ENCODE measurements around the gene KSR1. TPM values are rescaled to one million over a fixed set of nuclear protein-coding genes. Genes with fewer than 3 reads are reported as not detected.
"Not testable (repeated sequence)": the region's sequence is repeated elsewhere in the genome, so short reads cannot be mapped to it uniquely, and the experiment has no call there.

Gene KSR1
- total RNA-seq, 2 experiments from 2014 or later: 39.7 to 40.6 TPM

DNA sequence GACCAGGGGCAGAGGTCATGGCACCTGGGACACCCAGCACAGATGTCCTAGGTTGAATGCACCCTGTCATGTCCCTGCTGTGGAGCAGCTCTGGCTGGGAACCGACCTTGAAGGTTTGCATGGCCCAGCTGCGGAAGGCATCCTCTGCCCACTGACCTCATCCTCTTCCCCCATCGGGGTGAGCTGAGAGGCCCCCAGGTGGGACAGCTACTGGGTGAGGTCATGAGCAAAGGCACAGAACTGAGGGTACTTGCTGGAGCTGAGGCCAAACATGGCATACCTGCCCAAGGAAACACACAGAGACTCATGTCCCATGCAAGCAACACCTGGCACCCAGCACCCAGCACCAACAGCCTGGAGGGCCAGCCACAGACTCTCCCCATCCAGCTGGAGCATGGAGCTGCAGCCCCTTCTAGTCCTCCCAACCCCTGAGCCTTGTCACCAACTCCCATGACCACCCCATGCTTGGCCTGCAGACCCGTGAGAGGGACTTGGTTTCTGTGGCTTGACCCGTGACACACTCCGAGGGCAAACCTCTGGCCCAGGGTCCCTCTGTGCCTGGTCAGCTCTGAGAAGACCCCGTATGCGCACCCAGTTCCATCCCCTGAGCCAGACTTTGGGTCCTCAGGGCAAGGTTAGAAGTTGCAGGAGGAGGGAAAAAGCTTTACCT, 207.8 kb downstream of the KSR1 start:
- POLR2A ChIA-PET: interaction anchor here (0.6 kb wide), 1 partner anchor 264 kb away, joined by 3 read pairs; no protein-coding TSS in a partner anchor
- CTCF ChIA-PET: interaction anchor here (0.7 to 1.1 kb wide), 4 partner anchors 9 to 1053 kb away, joined by 3 to 5 read pairs (median 4); no protein-coding TSS in a partner anchor

DNA sequence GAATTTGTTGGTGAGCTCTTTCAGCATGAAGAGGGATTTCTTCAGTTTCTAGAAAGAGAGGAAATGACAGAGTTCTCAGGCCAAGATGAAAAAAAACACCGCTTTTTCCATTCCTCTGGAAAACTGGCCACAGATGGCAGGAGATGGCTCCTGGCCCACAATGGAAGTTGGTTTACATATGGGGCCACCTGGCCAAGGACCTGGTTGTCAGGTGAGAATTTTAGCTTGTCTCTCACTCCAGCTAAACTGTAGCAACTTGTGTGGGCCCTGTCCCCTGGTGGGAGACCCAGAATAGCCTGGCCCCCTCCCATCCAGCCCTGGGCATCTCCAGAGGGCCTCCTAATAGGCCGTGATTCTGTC, 208.3 kb downstream of the KSR1 start:
- POLR2A ChIA-PET: interaction anchor here (0.6 kb wide), 1 partner anchor 264 kb away, joined by 3 read pairs; no protein-coding TSS in a partner anchor
- CTCF ChIA-PET: interaction anchor here (0.7 to 1.1 kb wide), 3 partner anchors 10 to 1052 kb away, joined by 3 to 4 read pairs (median 3); no protein-coding TSS in a partner anchor

DNA sequence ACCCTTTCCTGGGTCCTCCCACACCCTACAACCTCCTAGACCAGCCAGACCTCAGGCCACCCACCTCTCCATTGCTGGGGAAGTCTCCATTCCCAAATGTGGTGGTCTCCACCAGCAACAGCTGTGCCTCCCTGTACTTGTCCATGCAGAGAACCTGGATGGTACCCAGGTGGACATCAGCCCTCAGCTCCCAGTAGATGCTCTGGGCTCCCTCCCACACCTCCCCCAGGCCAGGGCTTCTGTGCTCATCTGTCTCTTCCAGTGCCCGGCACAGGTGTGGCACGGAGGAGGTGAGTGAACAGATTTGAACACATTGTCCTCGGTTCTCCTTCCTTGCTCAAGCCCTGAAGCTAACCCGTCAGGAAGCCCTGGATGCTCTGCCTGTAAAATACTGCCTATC, 209.3 kb downstream of the KSR1 start:
- ChIA-PET CTCF (interaction anchor here (0.9 kb wide), 1 partner anchor 11 kb away, joined by 3 read pairs; no protein-coding TSS in a partner anchor), POLR2A (no interaction called here)

DNA sequence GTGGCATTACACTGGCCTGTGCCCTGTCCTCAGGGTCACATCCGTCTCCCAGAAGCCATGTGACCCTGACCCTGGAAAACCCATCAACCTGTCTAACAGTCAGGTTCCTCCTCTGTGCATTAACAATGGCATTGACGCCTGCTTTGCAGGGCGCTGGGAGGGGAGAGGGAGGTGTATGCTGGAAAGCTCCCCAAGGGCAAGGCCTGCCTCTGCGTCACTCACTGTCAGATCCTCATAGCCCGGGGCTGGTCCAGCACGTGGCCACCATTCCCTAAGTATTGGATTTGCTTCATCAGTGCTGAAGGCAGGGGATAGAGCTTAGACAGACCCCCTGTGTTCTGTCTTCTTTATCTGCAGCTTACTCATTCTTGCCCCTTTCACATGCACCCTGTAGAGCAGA, 210.0 kb downstream of the KSR1 start:
- CTCF ChIA-PET: interaction anchor here (0.9 kb wide), 1 partner anchor 12 kb away, joined by 3 read pairs; no protein-coding TSS in a partner anchor
- POLR2A ChIA-PET: not testable (repeated sequence)

DNA sequence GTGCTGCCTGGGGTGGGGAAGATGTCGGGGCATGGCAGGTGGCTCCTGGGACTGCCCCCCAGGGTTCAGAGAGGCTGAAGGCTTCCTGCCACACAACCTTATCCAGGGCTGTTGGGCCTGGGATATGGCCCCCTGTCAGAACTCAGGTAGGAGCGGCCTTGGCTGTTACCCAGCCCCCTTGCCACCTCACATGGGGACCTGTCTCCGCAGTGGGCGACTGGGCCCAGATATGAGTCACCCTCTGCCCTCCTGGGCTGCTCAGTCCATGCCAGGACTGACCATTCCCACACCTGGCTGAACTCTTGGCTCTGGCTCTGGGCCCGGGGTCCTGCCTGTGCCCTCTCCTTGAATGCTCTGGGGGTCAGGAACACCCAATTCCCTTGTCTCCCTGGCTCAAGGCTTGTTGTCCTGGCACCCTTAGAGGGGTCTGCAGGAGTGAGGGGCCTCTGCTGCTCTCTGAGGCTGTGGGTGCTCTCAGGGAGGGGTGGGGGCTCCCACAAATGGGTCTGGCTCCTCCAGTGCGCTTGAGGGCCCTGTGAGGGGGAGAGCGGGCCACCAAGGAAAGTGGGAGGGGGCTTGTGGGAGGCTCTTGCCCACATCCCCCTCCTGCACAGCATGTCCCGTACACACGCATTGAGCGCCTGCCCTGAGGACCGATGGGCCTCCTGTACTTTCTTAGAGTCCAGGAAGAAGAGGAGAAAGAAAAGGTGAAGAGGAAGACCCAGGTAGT, 210.7 kb downstream of the KSR1 start:
- ChIA-PET CTCF (no interaction called here), POLR2A (no interaction called here)

DNA sequence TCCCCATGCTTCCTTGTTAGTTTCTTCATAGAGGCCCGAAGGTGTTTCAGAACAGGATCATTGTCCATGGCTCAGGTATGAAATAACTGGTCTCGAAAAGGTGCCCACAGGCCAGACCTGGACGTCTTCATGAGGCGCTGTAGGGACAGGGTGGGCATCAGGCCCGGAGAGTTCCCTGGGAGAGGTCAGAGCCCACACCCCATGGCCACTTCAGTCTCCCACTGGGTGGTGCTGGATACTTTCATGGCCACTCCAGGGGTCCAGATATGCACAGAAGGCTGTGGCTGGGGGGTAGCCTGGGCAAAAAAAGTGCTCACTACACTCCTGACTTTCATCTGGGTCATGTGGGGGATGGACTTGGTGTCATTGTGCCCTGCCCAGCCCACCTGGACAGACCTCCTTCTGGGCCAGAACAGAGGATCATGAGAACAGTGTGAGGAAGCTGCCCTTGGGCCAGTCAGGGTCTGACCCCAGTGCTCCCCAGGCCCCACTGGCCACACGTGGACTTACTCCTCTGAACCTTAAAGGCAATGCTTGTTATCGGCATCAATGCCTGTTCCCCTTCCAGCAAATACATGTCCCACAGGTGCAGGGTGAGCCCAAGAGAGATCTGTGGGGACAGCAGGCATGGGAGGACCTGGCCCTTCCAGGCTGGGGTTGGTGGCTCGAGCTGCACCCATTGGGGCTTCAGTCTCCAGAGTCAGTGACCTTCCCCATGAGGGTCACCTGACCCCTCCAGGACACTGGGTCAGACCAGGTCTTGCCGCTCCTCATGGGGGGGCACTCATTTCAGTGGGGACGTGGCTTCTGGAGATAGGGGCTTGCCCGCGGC, 211.6 kb downstream of the KSR1 start:
- ChIA-PET CTCF (no interaction called here), POLR2A (no interaction called here)

DNA sequence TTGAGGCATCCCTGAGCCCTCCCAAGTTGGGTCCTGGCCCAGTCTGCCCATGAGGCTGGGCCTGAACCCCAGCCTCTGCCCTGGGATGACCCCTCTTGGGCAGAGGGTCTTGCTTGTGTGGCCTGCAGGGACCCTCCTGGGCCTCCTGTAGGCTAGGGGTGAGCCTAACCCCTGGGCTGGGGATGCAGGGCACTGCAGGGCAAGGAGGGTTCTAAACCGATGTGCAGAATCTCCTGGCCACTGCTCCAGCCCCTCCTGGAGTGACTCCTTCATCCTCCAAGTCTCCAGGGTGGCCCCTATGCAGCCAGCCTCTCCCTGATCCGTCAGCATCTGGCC, 212.2 kb downstream of the KSR1 start:
- ChIA-PET POLR2A (no interaction called here), CTCF (no interaction called here)

DNA sequence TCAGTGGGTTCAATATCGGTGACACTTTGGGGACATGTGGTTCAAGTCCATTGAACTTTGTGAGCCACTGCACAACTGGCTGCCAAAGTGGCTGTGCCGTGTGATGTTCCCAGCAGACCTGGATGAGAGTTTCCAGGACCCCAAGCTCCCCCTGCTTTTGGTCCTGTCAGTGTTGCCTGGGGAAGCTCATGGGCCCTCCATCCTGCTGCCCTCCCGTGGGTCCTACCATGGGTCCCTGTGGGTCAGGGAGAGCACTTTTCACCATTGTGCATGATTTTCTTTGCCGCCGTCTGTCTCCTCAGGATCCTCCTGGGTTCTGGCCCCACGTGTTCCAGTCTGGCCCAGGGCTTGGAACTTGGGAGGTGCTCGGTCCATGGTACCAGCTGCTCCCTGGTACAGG, 212.9 kb downstream of the KSR1 start:
- ChIA-PET CTCF (no interaction called here), POLR2A (no interaction called here)

DNA sequence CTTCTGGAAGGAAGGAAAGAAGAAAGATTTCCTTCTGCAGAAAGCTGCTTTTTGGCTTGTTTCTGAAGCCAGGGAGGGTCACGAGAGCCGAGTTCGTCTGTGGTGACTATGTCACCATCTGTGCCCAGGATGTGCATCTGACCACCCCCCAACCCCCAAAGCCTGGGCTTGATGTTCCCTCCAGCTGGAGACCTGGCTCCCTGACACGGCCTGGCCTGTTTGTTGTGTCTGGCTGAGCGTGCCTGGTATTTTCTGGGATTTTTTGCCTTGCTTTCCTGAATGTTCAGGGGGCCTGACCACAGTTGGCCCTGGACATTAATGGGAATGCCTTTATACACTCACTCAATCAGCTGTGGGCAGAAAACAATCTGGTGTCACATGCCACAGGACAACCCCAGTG, 213.6 kb downstream of the KSR1 start:
- POLR2A ChIA-PET: no interaction called here

DNA sequence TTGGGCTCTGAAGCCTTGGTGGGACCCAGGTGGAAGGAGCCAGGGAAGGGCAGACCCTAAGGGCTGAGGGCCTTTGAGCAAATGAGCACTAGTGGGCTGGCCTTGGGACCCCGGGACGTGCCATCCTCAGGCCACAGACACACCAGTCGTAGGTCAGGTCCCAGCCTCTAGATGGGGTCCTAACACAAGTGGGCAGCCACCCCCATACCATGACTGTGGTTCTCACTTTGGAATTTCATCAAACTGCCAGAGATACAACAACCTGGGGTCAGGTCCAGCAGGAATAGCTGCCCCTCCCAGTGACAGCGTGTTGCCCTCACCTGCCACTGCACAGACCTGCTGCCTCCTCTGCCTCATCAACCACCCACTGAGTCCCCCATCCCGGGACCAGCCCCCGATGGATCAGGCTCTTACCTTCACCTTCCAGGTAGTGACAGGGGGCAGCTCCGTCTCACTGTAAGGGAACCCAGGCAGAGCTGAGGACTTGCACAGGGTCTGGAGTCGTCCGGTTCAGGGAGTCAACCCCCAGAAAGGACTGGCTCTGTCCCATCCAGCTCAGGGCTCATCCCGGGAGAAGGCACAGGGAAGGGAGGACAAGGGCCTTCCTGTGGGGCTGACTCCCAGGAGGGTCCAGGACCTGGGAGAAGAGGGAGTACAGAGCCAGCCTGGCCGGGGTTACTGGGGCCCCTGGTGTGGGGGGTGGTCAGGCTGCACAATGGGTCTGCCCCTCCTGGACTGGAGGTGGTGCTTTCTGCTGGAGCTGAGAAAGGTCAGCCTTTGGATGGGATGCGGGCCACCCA, 214.7 kb downstream of the KSR1 start:
- CTCF ChIA-PET: no interaction called here
- POLR2A ChIA-PET: no interaction called here

More for the DNA sequence above, 213.6 kb downstream of the KSR1 start:
- CTCF ChIA-PET: no interaction called here

DNA sequence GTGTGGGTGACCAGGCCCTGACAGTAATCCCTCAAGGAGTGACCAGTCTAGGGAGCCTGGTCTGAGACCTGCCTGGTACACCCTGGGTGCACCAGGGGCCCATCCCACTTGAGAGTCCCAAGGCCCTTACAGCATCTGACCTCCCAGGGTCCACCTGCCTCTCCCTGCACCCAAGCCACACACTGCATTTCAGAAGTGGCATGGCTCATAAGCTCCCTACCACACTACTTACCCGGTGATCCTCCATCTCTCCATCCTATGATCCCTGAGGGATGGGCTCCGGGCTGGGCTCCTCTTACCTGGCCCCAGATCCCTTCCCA, 215.3 kb downstream of the KSR1 start:
- ChIA-PET POLR2A (no interaction called here), CTCF (no interaction called here)

DNA sequence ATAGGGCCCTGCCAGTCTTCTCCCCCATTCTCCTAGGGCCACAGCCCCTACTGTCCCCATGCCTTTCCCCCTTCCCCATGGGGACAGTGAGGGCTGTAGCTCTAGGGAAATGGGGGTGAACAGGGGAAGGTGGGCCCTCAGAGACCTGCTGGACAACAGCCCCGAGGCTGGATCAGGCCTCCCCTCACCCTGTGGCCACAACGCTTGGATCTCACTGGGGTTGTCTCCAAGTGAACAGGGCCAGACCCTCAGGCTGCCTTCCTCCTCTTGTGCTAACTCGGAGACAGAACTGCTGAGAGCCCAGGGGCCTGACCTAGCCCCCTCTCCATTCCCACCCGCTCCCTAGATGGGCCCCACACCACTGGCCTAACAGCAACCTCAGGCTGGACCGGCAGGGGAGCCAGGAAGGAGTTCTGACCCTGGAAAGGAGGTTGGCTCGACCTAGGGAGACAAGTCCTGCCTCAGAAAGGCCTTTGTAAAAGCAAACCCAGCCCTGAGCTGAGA, 215.8 kb downstream of the KSR1 start:
- POLR2A ChIA-PET, CTCF ChIA-PET: not testable (repeated sequence)

DNA sequence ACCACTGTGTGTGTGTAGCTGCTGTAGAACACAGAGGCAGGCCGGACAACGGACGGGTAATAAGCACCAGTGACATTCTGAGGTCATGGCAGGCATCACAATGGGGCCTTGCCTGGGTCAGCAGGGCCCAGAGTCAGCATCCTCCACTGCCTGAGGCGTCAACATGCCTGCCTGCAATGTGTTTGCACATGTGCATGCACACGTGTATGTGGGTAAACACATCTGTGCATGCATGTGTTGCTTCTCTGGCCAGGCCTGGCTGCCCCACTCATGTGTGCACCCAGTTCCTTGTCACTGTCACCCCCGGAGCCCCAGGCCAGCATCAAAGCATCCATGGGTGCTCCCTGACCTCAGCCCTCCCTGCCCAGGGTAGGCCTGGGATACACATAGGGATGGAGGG, 218.1 kb downstream of the KSR1 start:
- ChIA-PET POLR2A (no interaction called here), CTCF (no interaction called here)

Other genes starting within 250 kb of the KSR1 start
- gene WSB1, start 162.3 kb upstream of the KSR1 start, total RNA-seq: 10 to 100 TPM; 84.6 to 87.8 TPM
- gene LGALS9, start 174.7 kb downstream of the KSR1 start, total RNA-seq: 1 to 10 TPM; 8.4 TPM

Measured in activated CD8-positive, alpha-beta memory T cell treated with anti-CD3 and anti-CD28 coated beads for 36 hours (primary cell).